ENCODE results near the gene PDCD1. TPM values are rescaled to one million over a fixed set of nuclear protein-coding genes. Genes with fewer than 3 reads are reported as not detected.
"Not testable (repeated sequence)": the region's sequence is repeated elsewhere in the genome, so short reads cannot be mapped to it uniquely, and the experiment has no call there.

Gene PDCD1
- not detected in 2 replicates for polyA plus RNA-seq (2013)

GRCh38 chr2:241858206-241859016, at the start of gene PDCD1:
Gene PDCD1, minus strand, starts transcription at chr2:241858894. Its CDS starts 56 bp downstream, at chr2:241858838.
- Histone ChIP-seq H3K27me3 (ENCODE audit: insufficient read depth, low read length) (no peaks in the 10 kb centered on the region), H3K4me2 (ENCODE audit: low read length) (no peak within 1 kb of the TSS), H2BK120ac (ENCODE audit: insufficient read depth, low read length, poor library complexity) (no peak within 1 kb of the TSS), H3K27ac (ENCODE audit: low read depth, low read length) (no peak within 1 kb of the TSS), H3K23ac (ENCODE audit: low read length) (no peak within 1 kb of the TSS), H3K4me1 (ENCODE audit: control insufficient read depth in 1 of 2, insufficient read depth in 2 of 2, low read length in 2 of 2) (no peaks in the 10 kb centered on the region), H2AK5ac (ENCODE audit: low read length) (no peak within 1 kb of the TSS), H4K12ac (ENCODE audit: low read depth, low read length) (no peak within 1 kb of the TSS), H3K79me2 (ENCODE audit: control insufficient read depth, insufficient read depth, low read length, poor library complexity) (no peaks in the 10 kb centered on the region), H2BK5ac (ENCODE audit: low read depth, low read length, poor library complexity) (no peak within 1 kb of the TSS), H3K14ac (ENCODE audit: low read length) (no peak within 1 kb of the TSS), H4K8ac (ENCODE audit: low read depth, low read length) (no peak within 1 kb of the TSS), H2AFZ (ENCODE audit: insufficient read depth, low read length, poor library complexity) (no peak within 1 kb of the TSS), H3K4ac (ENCODE audit: low read depth, low read length) (no peak within 1 kb of the TSS), H3K9ac (ENCODE audit: low read length) (no peak within 1 kb of the TSS), H2BK12ac (ENCODE audit: low read length) (no peak within 1 kb of the TSS), H3K36me3 (ENCODE audit: control insufficient read depth in 1 of 2, insufficient read depth in 2 of 2, low read length in 2 of 2) (no peaks in the 10 kb centered on the region), H3K18ac (ENCODE audit: low read length) (no peak within 1 kb of the TSS), H3K4me3 (ENCODE audit: low read depth, low read length) (no peak within 1 kb of the TSS), H4K91ac (ENCODE audit: low read depth, low read length) (no peak within 1 kb of the TSS), H3K9me3 (ENCODE audit: insufficient read depth, low read depth, low read length) (no peaks in the 10 kb centered on the region), H3K79me1 (ENCODE audit: low read length) (no peaks in the 10 kb centered on the region)
- WGBS (ENCODE audit: extremely low coverage, insufficient coverage, insufficient read length) = no CpG with 5 or more reads among the region's 28 CpGs
- no peak for DNase-seq

GRCh38 chr2:241907831-241908230, 49.1 kb upstream of the PDCD1 start:
- H3K27me3 ChIP-seq (ENCODE audit: insufficient read depth, low read length); DNase-seq; H3K79me1 ChIP-seq (ENCODE audit: low read length); H2AK5ac ChIP-seq (ENCODE audit: low read length); H3K9ac ChIP-seq (ENCODE audit: low read length); H3K27ac ChIP-seq (ENCODE audit: low read depth, low read length); H3K4ac ChIP-seq (ENCODE audit: low read depth, low read length); H2BK120ac ChIP-seq (ENCODE audit: insufficient read depth, low read length, poor library complexity); H2BK5ac ChIP-seq (ENCODE audit: low read depth, low read length, poor library complexity); H3K23ac ChIP-seq (ENCODE audit: low read length); H3K4me3 ChIP-seq (ENCODE audit: low read depth, low read length); H4K91ac ChIP-seq (ENCODE audit: low read depth, low read length); H3K4me1 ChIP-seq (ENCODE audit: control insufficient read depth in 1 of 2, insufficient read depth in 2 of 2, low read length in 2 of 2); H3K18ac ChIP-seq (ENCODE audit: low read length); H2BK12ac ChIP-seq (ENCODE audit: low read length); H4K12ac ChIP-seq (ENCODE audit: low read depth, low read length); H3K79me2 ChIP-seq (ENCODE audit: control insufficient read depth, insufficient read depth, low read length, poor library complexity); H2AFZ ChIP-seq (ENCODE audit: insufficient read depth, low read length, poor library complexity); H4K8ac ChIP-seq (ENCODE audit: low read depth, low read length); H3K9me3 ChIP-seq (ENCODE audit: insufficient read depth, low read depth, low read length); H3K4me2 ChIP-seq (ENCODE audit: low read length); H3K36me3 ChIP-seq (ENCODE audit: control insufficient read depth in 1 of 2, insufficient read depth in 2 of 2, low read length in 2 of 2); H3K14ac ChIP-seq (ENCODE audit: low read length): not testable (repeated sequence)
- no CpG with 5 or more reads among the region's 7 CpGs for WGBS (ENCODE audit: extremely low coverage, insufficient coverage, insufficient read length)

- H4K91ac ChIP-seq (ENCODE audit: low read depth, low read length) = no peak overlapping the region
- WGBS (ENCODE audit: extremely low coverage, insufficient coverage, insufficient read length) = no CpG with 5 or more reads among the region's 18 CpGs
- peak overlapping the region; percentile 13 for H2AFZ ChIP-seq (ENCODE audit: insufficient read depth, low read length, poor library complexity)
Measured at GRCh38 chr2:241906826-241907570, 48.3 kb upstream of the PDCD1 start.

GRCh38 chr2:241906378-241906770, 47.7 kb upstream of the PDCD1 start:
- DNase-seq; H3K4ac ChIP-seq (ENCODE audit: low read depth, low read length); H3K27me3 ChIP-seq (ENCODE audit: insufficient read depth, low read length); H3K79me1 ChIP-seq (ENCODE audit: low read length); H2BK120ac ChIP-seq (ENCODE audit: insufficient read depth, low read length, poor library complexity); H4K12ac ChIP-seq (ENCODE audit: low read depth, low read length); H2AK5ac ChIP-seq (ENCODE audit: low read length); H3K79me2 ChIP-seq (ENCODE audit: control insufficient read depth, insufficient read depth, low read length, poor library complexity); H4K91ac ChIP-seq (ENCODE audit: low read depth, low read length); H3K9me3 ChIP-seq (ENCODE audit: insufficient read depth, low read depth, low read length); H3K18ac ChIP-seq (ENCODE audit: low read length); H3K36me3 ChIP-seq (ENCODE audit: control insufficient read depth in 1 of 2, insufficient read depth in 2 of 2, low read length in 2 of 2); H4K8ac ChIP-seq (ENCODE audit: low read depth, low read length); H3K23ac ChIP-seq (ENCODE audit: low read length); H2BK5ac ChIP-seq (ENCODE audit: low read depth, low read length, poor library complexity); H3K4me1 ChIP-seq (ENCODE audit: control insufficient read depth in 1 of 2, insufficient read depth in 2 of 2, low read length in 2 of 2); H3K14ac ChIP-seq (ENCODE audit: low read length); H2BK12ac ChIP-seq (ENCODE audit: low read length); H3K4me3 ChIP-seq (ENCODE audit: low read depth, low read length); H3K9ac ChIP-seq (ENCODE audit: low read length); H3K27ac ChIP-seq (ENCODE audit: low read depth, low read length); H2AFZ ChIP-seq (ENCODE audit: insufficient read depth, low read length, poor library complexity); H3K4me2 ChIP-seq (ENCODE audit: low read length): not testable (repeated sequence)
- WGBS (ENCODE audit: extremely low coverage, insufficient coverage, insufficient read length) = no CpG with 5 or more reads among the region's 5 CpGs

More at GRCh38 chr2:241906826-241907570, 48.3 kb upstream of the PDCD1 start:
- H3K4me2 ChIP-seq (ENCODE audit: low read length) = no peak overlapping the region
- no peak for DNase-seq
- no peak overlapping the region for H3K14ac ChIP-seq (ENCODE audit: low read length)
- H3K27me3 ChIP-seq (ENCODE audit: insufficient read depth, low read length) = peaks cover 5% of the 10 kb centered on the region
- H3K4me3 ChIP-seq (ENCODE audit: low read depth, low read length) = no peak overlapping the region
- H3K23ac ChIP-seq (ENCODE audit: low read length) = no peak overlapping the region
- peaks cover 7% of the 10 kb centered on the region for H3K9me3 ChIP-seq (ENCODE audit: insufficient read depth, low read depth, low read length)
- H3K4me1 ChIP-seq (ENCODE audit: control insufficient read depth in 1 of 2, insufficient read depth in 2 of 2, low read length in 2 of 2) = peaks cover 0 to 1% of the 10 kb centered on the region in 2 experiments
- H2AK5ac ChIP-seq (ENCODE audit: low read length) = no peak overlapping the region
- H2BK12ac ChIP-seq (ENCODE audit: low read length) = no peak overlapping the region
- H3K9ac ChIP-seq (ENCODE audit: low read length) = no peak overlapping the region
- no peak overlapping the region for H2BK5ac ChIP-seq (ENCODE audit: low read depth, low read length, poor library complexity)
- no peak overlapping the region for H2BK120ac ChIP-seq (ENCODE audit: insufficient read depth, low read length, poor library complexity)
- H4K8ac ChIP-seq (ENCODE audit: low read depth, low read length) = no peak overlapping the region
- H3K79me2 ChIP-seq (ENCODE audit: control insufficient read depth, insufficient read depth, low read length, poor library complexity) = no peaks in the 10 kb centered on the region
- H3K27ac ChIP-seq (ENCODE audit: low read depth, low read length) = no peak overlapping the region
- no peaks in the 10 kb centered on the region for H3K79me1 ChIP-seq (ENCODE audit: low read length)
- H3K18ac ChIP-seq (ENCODE audit: low read length) = no peak overlapping the region
- H3K4ac ChIP-seq (ENCODE audit: low read depth, low read length) = no peak overlapping the region
- no peaks in the 10 kb centered on the region for H3K36me3 ChIP-seq (ENCODE audit: control insufficient read depth in 1 of 2, insufficient read depth in 2 of 2, low read length in 2 of 2)
- H4K12ac ChIP-seq (ENCODE audit: low read depth, low read length) = no peak overlapping the region

Data from trophoblast cell (in vitro differentiated cells and primary cell).